Stimulated activated memory B cell treated with anti-CD40 and anti-IgM and Interleukin-4, amounts not matched to agents 10 μg/mL and 1 μg/mL and 100 μg/mL, for 72 hours (primary cell): ENCODE measurements around the gene OGA.

Experiments used
- ATAC-seq: fragments of 150-1000 bp; cut with Tn5 transposase; 2 replicates; pipeline ENCODE4 v1.10.0; 2021
- H3K27ac Mint-ChIP-seq: one replicate; pipeline ENCODE4 v1.8.0; 2022; ENCODE audit warnings: mild to moderate bottlenecking, mixed read lengths
- H3K27me3 Mint-ChIP-seq: one replicate; pipeline ENCODE4 v1.8.0; 2022; ENCODE audit warnings: mixed read lengths
- H3K36me3 Mint-ChIP-seq: one replicate; pipeline ENCODE4 v1.8.0; 2022; ENCODE audit warnings: mixed read lengths
- H3K4me1 Mint-ChIP-seq: one replicate; pipeline ENCODE4 v1.8.0; 2022; ENCODE audit warnings: mixed read lengths
- H3K4me3 Mint-ChIP-seq: one replicate; pipeline ENCODE4 v1.8.0; 2022; ENCODE audit warnings: mild to moderate bottlenecking, moderate library complexity, mixed read lengths
- H3K9me3 Mint-ChIP-seq: one replicate; pipeline ENCODE4 v1.8.0; 2022; ENCODE audit warnings: mixed read lengths

OGA gene

GRCh38 chr10:101777619-101778145 lies 40.6 kb downstream of the OGA start:
- H3K36me3 Mint-ChIP-seq, result peaks cover 8% of the 10 kb centered on the region
- H3K4me1 Mint-ChIP-seq, result peaks cover 75% of the 10 kb centered on the region
- peaks cover 58% of the 10 kb centered on the region for H3K27me3 Mint-ChIP-seq
- H3K27ac Mint-ChIP-seq, result no peak overlapping the region
- no peak overlapping the region for H3K4me3 Mint-ChIP-seq
- no peak for ATAC-seq
- no peaks in the 10 kb centered on the region for H3K9me3 Mint-ChIP-seq

GRCh38 chr10:101776161-101776817 lies 42.0 kb downstream of the OGA start:
- no peak for ATAC-seq
- peaks cover 8% of the 10 kb centered on the region for H3K36me3 Mint-ChIP-seq
- H3K4me1 Mint-ChIP-seq, result peaks cover 61% of the 10 kb centered on the region
- H3K27me3 Mint-ChIP-seq, result peaks cover 72% of the 10 kb centered on the region
- H3K4me3 Mint-ChIP-seq, result peak overlapping the region; percentile 68
- no peak overlapping the region for H3K27ac Mint-ChIP-seq
- no peaks in the 10 kb centered on the region for H3K9me3 Mint-ChIP-seq

GRCh38 chr10:101775273-101776160 lies 42.7 kb downstream of the OGA start, which contains the start of gene FGF8:
Gene FGF8 (minus strand): TSS chr10:101776114. CDS start chr10:101775900, 214 bp downstream.
- no peaks in the 10 kb centered on the region for H3K9me3 Mint-ChIP-seq
- peak within 1 kb of the TSS; percentile 0 for H3K27ac Mint-ChIP-seq
- no peak for ATAC-seq
- peak within 1 kb of the TSS; percentile 68 for H3K4me3 Mint-ChIP-seq
- peaks cover 8% of the 10 kb centered on the region for H3K36me3 Mint-ChIP-seq
- peaks cover 77% of the 10 kb centered on the region for H3K27me3 Mint-ChIP-seq
- peaks cover 54% of the 10 kb centered on the region for H3K4me1 Mint-ChIP-seq

GRCh38 chr10:101774589-101775272 lies 43.5 kb downstream of the OGA start:
- peaks cover 77% of the 10 kb centered on the region for H3K27me3 Mint-ChIP-seq
- peak overlapping the region; percentile 37 for H3K4me3 Mint-ChIP-seq

GRCh38 chr10:101773923-101774588 lies 44.2 kb downstream of the OGA start:
- Mint-ChIP-seq H3K4me3 (no peak overlapping the region), H3K27ac (peak overlapping the region; percentile 0), H3K9me3 (no peaks in the 10 kb centered on the region), H3K27me3 (peaks cover 79% of the 10 kb centered on the region), H3K36me3 (peaks cover 8% of the 10 kb centered on the region), H3K4me1 (peaks cover 40% of the 10 kb centered on the region)
- no peak for ATAC-seq

More at GRCh38 chr10:101774589-101775272, 43.5 kb downstream of the OGA start:
- H3K9me3 Mint-ChIP-seq, result no peaks in the 10 kb centered on the region
- H3K36me3 Mint-ChIP-seq, result peaks cover 8% of the 10 kb centered on the region
- ATAC-seq, result peak; percentile 9
- H3K4me1 Mint-ChIP-seq, result peaks cover 46% of the 10 kb centered on the region
- H3K27ac Mint-ChIP-seq, result peak overlapping the region; percentile 0

- Mint-ChIP-seq H3K27ac (no peak overlapping the region), H3K4me1 (peaks cover 33% of the 10 kb centered on the region), H3K36me3 (peaks cover 8% of the 10 kb centered on the region), H3K4me3 (no peak overlapping the region), H3K27me3 (peaks cover 75% of the 10 kb centered on the region), H3K9me3 (no peaks in the 10 kb centered on the region)
- no peak for ATAC-seq
These were observed 45.1 kb downstream of the OGA start for GRCh38 chr10:101772895-101773761.

- Mint-ChIP-seq H3K4me1 (peaks cover 28% of the 10 kb centered on the region), H3K27ac (no peak overlapping the region), H3K4me3 (no peak overlapping the region), H3K9me3 (no peaks in the 10 kb centered on the region), H3K36me3 (no peaks in the 10 kb centered on the region), H3K27me3 (peaks cover 66% of the 10 kb centered on the region)
- ATAC-seq, result no peak
These were observed 46.0 kb downstream of the OGA start for GRCh38 chr10:101772017-101772894.

- no peak overlapping the region for H3K27ac Mint-ChIP-seq
- peaks cover 63% of the 10 kb centered on the region for H3K27me3 Mint-ChIP-seq
- ATAC-seq, result no peak
These were observed 46.9 kb downstream of the OGA start for GRCh38 chr10:101771380-101771779.

GRCh38 chr10:101770331-101771215 lies 47.7 kb downstream of the OGA start:
- no peak overlapping the region for H3K27ac Mint-ChIP-seq
- ATAC-seq, result no peak
- no peak overlapping the region for H3K4me3 Mint-ChIP-seq
- peaks cover 70% of the 10 kb centered on the region for H3K27me3 Mint-ChIP-seq
- no peaks in the 10 kb centered on the region for H3K9me3 Mint-ChIP-seq
- no peaks in the 10 kb centered on the region for H3K36me3 Mint-ChIP-seq
- H3K4me1 Mint-ChIP-seq, result peaks cover 21% of the 10 kb centered on the region

More at GRCh38 chr10:101771380-101771779, 46.9 kb downstream of the OGA start:
- no peaks in the 10 kb centered on the region for H3K9me3 Mint-ChIP-seq
- H3K4me3 Mint-ChIP-seq, result no peak overlapping the region
- H3K4me1 Mint-ChIP-seq, result peaks cover 21% of the 10 kb centered on the region
- no peaks in the 10 kb centered on the region for H3K36me3 Mint-ChIP-seq

GRCh38 chr10:101769541-101770180 lies 48.6 kb downstream of the OGA start:
- ATAC-seq, result no peak
- Mint-ChIP-seq H3K9me3 (no peaks in the 10 kb centered on the region), H3K4me3 (no peak overlapping the region), H3K4me1 (peaks cover 14% of the 10 kb centered on the region), H3K36me3 (no peaks in the 10 kb centered on the region), H3K27ac (no peak overlapping the region), H3K27me3 (peaks cover 64% of the 10 kb centered on the region)

- no peaks in the 10 kb centered on the region for H3K9me3 Mint-ChIP-seq
- H3K27ac Mint-ChIP-seq, result no peak overlapping the region
- ATAC-seq, result no peak
- H3K27me3 Mint-ChIP-seq, result peaks cover 55% of the 10 kb centered on the region
- H3K4me1 Mint-ChIP-seq, result peaks cover 5% of the 10 kb centered on the region
- H3K36me3 Mint-ChIP-seq, result no peaks in the 10 kb centered on the region
- no peak overlapping the region for H3K4me3 Mint-ChIP-seq
These were observed 49.5 kb downstream of the OGA start for GRCh38 chr10:101768791-101769170.
